Endothelial cell of umbilical vein (primary cell): ENCODE results near the gene KDM4D. TPM values are rescaled to one million over a fixed set of nuclear protein-coding genes. Genes with fewer than 3 reads are reported as not detected.

ENCODE experiments used
- BruUV-seq: library from RNA; stranded (reverse); fragments of 400-500 nt; replicated peaks from 2 replicates; lab custom pipeline; 2021; lab: Mats Ljungman, UMichigan
- CTCF ChIA-PET: fragments of 300-600, 350-600 bp; sonication (Branson Sonifier 250); formaldehyde crosslinking; loops from one replicate; lab custom pipeline; 2021; ENCODE audit warnings: antibody characterized with exemption, inconsistent platforms; lab: Charles Lee
- POLR2A ChIA-PET: fragments of 300-600, 350-600 bp; sonication (Branson Sonifier 250); formaldehyde crosslinking; loops from one replicate; lab custom pipeline; 2021; ENCODE audit warnings: antibody characterized with exemption, inconsistent platforms; lab: Charles Lee
- DNase-seq: peaks from one replicate; pipeline ENCODE4 v3.0.0-alpha.2; 2011; ENCODE audit warnings: low read depth, low spot score
- FAIRE-seq: peaks from 2 replicates; lab custom pipeline; 2011; peaks lifted over from hg19 to GRCh38; lab: Jason Lieb, UNC
- H2AFZ ChIP-seq: 2 replicates; pipeline ENCODE4 v1.6.0; 2012; ENCODE audit warnings: low read depth, low read length, control low read depth, inconsistent platforms
- H3K27ac ChIP-seq: 2 replicates; pipeline ENCODE4 v1.5.1; 2011; ENCODE audit warnings: low read depth, mild to moderate bottlenecking, control low read depth, low read length, moderate library complexity; ENCODE audit not compliant: insufficient read depth
- H3K27me3 ChIP-seq, 2 experiments: 2 replicates each; pipeline versions ENCODE4 v1.6.0 to v1.6.1; 2011; ENCODE audit warnings: low read length in 2 of 2, mixed read lengths in 1 of 2; ENCODE audit not compliant: control insufficient read depth in 2 of 2, insufficient read depth in 2 of 2
- H3K36me3 ChIP-seq, 2 experiments: 2 replicates in 1 of 2; 3 replicates in 1 of 2; pipeline ENCODE4 v1.5.1; 2011; ENCODE audit warnings: low read length in 2 of 2, mild to moderate bottlenecking in 1 of 2, moderate library complexity in 1 of 2; ENCODE audit not compliant: control insufficient read depth in 2 of 2, insufficient read depth in 2 of 2; ENCODE audit errors: extremely low read depth in 1 of 2
- H3K4me1 ChIP-seq: 3 replicates; pipeline ENCODE4 v1.5.1; 2011; ENCODE audit warnings: mild to moderate bottlenecking, low read length; ENCODE audit not compliant: control insufficient read depth, insufficient read depth; ENCODE audit errors: extremely low read depth
- H3K4me2 ChIP-seq: 2 replicates; pipeline ENCODE4 v1.6.1; 2011; ENCODE audit warnings: low read length, control low read depth, mixed read lengths; ENCODE audit not compliant: insufficient read depth
- H3K4me3 ChIP-seq, 3 experiments: fragments of 200-600 bp in 1 of 3; sonication (generic), shearing (Covaris generic) in 1 of 3; replicated peaks in 1 of 3; 2 replicates each; pipeline ENCODE4 v1.5.1; 2011 to 2016; ENCODE audit warnings: control low read depth in 3 of 3, low read length in 3 of 3, mild to moderate bottlenecking in 2 of 3, inconsistent platforms in 1 of 3, low read depth in 1 of 3, moderate library complexity in 1 of 3; ENCODE audit not compliant: insufficient read depth in 1 of 3
- H3K79me2 ChIP-seq: 2 replicates; pipeline ENCODE4 v1.6.0; 2012; ENCODE audit warnings: low read length, inconsistent platforms; ENCODE audit not compliant: control insufficient read depth, insufficient read depth
- H3K9ac ChIP-seq: replicated peaks from 2 replicates; pipeline ENCODE3; 2011; ENCODE audit warnings: low read length, control low read depth; ENCODE audit not compliant: insufficient read depth; ENCODE audit errors: extremely low read depth
- H3K9me1 ChIP-seq: replicated peaks from 3 replicates; pipeline ENCODE4 v1.6.0; 2011; ENCODE audit warnings: mild to moderate bottlenecking, low read length; ENCODE audit not compliant: control insufficient read depth, insufficient read depth; ENCODE audit errors: extremely low read depth
- H3K9me3 ChIP-seq: replicated peaks from 2 replicates; pipeline ENCODE4 v1.5.1; 2012; ENCODE audit warnings: low read length, inconsistent platforms; ENCODE audit not compliant: control insufficient read depth, insufficient read depth
- H4K20me1 ChIP-seq: replicated peaks from 2 replicates; pipeline ENCODE3; 2011; ENCODE audit warnings: mild to moderate bottlenecking, low read length; ENCODE audit not compliant: control insufficient read depth, insufficient read depth; ENCODE audit errors: extremely low read depth
- EZH2 ChIP-seq: IDR thresholded peaks from 2 replicates; pipeline ENCODE4 v1.6.1; 2012; ENCODE audit warnings: borderline replicate concordance, low read depth, mild to moderate bottlenecking, moderate library complexity, low read length, inconsistent platforms; ENCODE audit not compliant: severe bottlenecking
- FOS ChIP-seq: IDR thresholded peaks from 2 replicates; pipeline ENCODE4 v1.6.1; 2011; ENCODE audit warnings: mild to moderate bottlenecking, low read length, moderate library complexity, borderline replicate concordance; ENCODE audit not compliant: insufficient read depth
- GATA2 ChIP-seq: IDR thresholded peaks from 2 replicates; pipeline ENCODE4 v1.7.0; 2011; ENCODE audit warnings: low read depth, mild to moderate bottlenecking, moderate library complexity, mixed read lengths, low read length; ENCODE audit not compliant: insufficient read length, insufficient read depth
- JUN ChIP-seq: IDR thresholded peaks from 2 replicates; pipeline ENCODE4 v1.6.1; 2011; ENCODE audit warnings: borderline replicate concordance, low read depth; ENCODE audit not compliant: insufficient read length, insufficient read depth
- MYC ChIP-seq: IDR thresholded peaks from one replicate; pipeline ENCODE4 v1.6.1; 2011; ENCODE audit warnings: mild to moderate bottlenecking, low read depth, low read length
- POLR2A ChIP-seq: IDR thresholded peaks from 2 replicates; pipeline ENCODE4 v1.6.1; 2012; ENCODE audit warnings: low read depth, mild to moderate bottlenecking, control low read depth, low read length
- POLR2AphosphoS5 ChIP-seq: IDR thresholded peaks from 2 replicates; pipeline ENCODE4 v1.6.1; 2012; ENCODE audit warnings: low read depth, mild to moderate bottlenecking, control low read depth, low read length, moderate library complexity; ENCODE audit not compliant: insufficient read depth
- dilution Hi-C: fragments of 300-500 bp; cut with MboI; formaldehyde crosslinking; loops from one replicate; pipeline ENCODE4 v1.15.0; 2019; ENCODE audit warnings: low sequenced_read_pairs; ENCODE audit not compliant: extremely low pct_ligation_motif_present
- intact Hi-C: fragments of 100-400 bp; cut with micrococcal nuclease; formaldehyde crosslinking; loops from one replicate; pipeline ENCODE4 v1.10.0; 2022
- polyA plus RNA-seq, 4 experiments: library from polyadenylated mRNA; depleted of rRNA in 3 of 4; stranded (reverse) in 3 of 4; unstranded in 1 of 4; fragments of >200 nt; gene quantifications; 2 replicates each; pipeline versions ENCODE4 v1.2.1 to v1.2.3, GENCODE V29; 2011 to 2012; ENCODE audit warnings: missing spikeins in 1 of 4
- total RNA-seq: library from RNA; stranded (reverse); gene quantifications from 2 replicates; pipeline ENCODE4 v1.2.3, GENCODE V29; 2021
- TF ChIP-seq, protein P1 (sequence below): IDR thresholded peaks from 2 replicates; pipeline ENCODE4 v1.6.1; 2011; ENCODE audit not compliant: insufficient read depth, insufficient read length
- TF ChIP-seq, protein P2 (sequence below), 2 donors: IDR thresholded peaks; 1 replicate in 1 of 2; 2 replicates in 1 of 2; pipeline ENCODE4 v1.5.1; 2011; ENCODE audit warnings: low read length in 2 of 2, mild to moderate bottlenecking in 2 of 2, moderate library complexity in 2 of 2, control low read depth in 1 of 2, inconsistent platforms in 1 of 2, low read depth in 1 of 2; ENCODE audit not compliant: insufficient read depth in 1 of 2; ENCODE audit errors: extremely low read depth in 1 of 2

KDM4D gene
- total and polyA plus RNA-seq, 2 donors (not counting 3 experiments of a cell fraction or from before 2014, with no cell fraction given): 1.0 to 1.3 TPM

GRCh38 chr11:94961255-94961654 lies 12.3 kb upstream of the KDM4D start:
- no peak for FAIRE-seq
- no TSS peak for BruUV-seq
- no peak overlapping the region for H3K4me2 ChIP-seq
- ChIA-PET POLR2A (interaction anchor here (1.5 kb wide), 1 partner anchor 12 kb away, joined by 3 read pairs; the partner anchor contains the start of genes CWC15 and KDM4D), CTCF (interaction anchor here (1.2 to 1.9 kb wide), 4 partner anchors 12 to 338 kb away, joined by 3 to 8 read pairs (median 6); partner anchors contain the start of genes CWC15 and KDM4D)
- H4K20me1 ChIP-seq: no peaks in the 10 kb centered on the region
- no peaks in the 10 kb centered on the region for H3K9me1 ChIP-seq
- no peak overlapping the region for H2AFZ ChIP-seq
- TF ChIP-seq GATA2 (no peak), FOS (no peak), POLR2AphosphoS5 (no peak), POLR2A (no peak), MYC (no peak)
- TF ChIP-seq, protein P1, sequence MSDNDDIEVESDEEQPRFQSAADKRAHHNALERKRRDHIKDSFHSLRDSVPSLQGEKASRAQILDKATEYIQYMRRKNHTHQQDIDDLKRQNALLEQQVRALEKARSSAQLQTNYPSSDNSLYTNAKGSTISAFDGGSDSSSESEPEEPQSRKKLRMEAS: no peak
- H3K27me3 ChIP-seq: no peaks in the 10 kb centered on the region
- H3K4me1 ChIP-seq: no peaks in the 10 kb centered on the region
- H3K27ac ChIP-seq: no peak overlapping the region
- DNase-seq: no peak
- H3K36me3 ChIP-seq: peaks cover 21 to 24% of the 10 kb centered on the region in 2 experiments
- no peak overlapping the region for H3K4me3 ChIP-seq
- no peaks in the 10 kb centered on the region for H3K9me3 ChIP-seq
- no peaks in the 10 kb centered on the region for H3K79me2 ChIP-seq
- no peak overlapping the region for H3K9ac ChIP-seq
- intact Hi-C loops: no loop called here
- dilution Hi-C loops: no loop called here

DNA sequence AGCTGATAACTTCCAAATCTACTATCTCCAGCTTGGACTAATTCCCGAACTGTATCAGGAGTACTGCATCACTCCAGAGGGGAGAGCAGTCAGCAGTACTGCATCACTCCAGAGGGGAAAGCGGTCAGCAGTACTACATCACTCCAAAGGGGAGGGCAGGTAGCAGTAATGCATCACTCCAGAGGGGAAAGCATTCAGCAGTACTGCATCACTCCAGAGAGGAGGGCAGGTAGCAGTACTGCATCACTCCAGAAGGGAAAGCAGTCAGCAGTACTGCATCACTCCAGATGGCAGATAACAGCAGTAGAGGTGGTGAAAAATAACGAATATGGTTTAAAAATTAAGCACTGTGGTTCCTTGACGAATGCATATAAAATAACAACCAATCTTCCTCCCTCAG lies 8.6 kb upstream of the KDM4D start:
- DNase-seq: no peak
- Histone ChIP-seq H3K4me1 (no peaks in the 10 kb centered on the region), H3K27me3 (no peaks in the 10 kb centered on the region), H3K9ac (no peak overlapping the region), H3K36me3 (peaks cover 26 to 39% of the 10 kb centered on the region in 2 experiments), H2AFZ (no peak overlapping the region), H3K9me3 (no peaks in the 10 kb centered on the region), H3K79me2 (no peaks in the 10 kb centered on the region), H3K27ac (no peak overlapping the region), H3K4me3 (no peak overlapping the region), H3K4me2 (no peak overlapping the region), H3K9me1 (no peaks in the 10 kb centered on the region), H4K20me1 (no peaks in the 10 kb centered on the region)
- intact Hi-C loops (loop anchor here (5.0 kb wide), 1 partner anchor 38 kb away; no protein-coding TSS in a partner anchor), dilution Hi-C loops (no loop called here)
- FAIRE-seq: no peak
- no peak for TF ChIP-seq MYC
- no peak for TF ChIP-seq FOS
- no peak for TF ChIP-seq JUN
- TF ChIP-seq, protein P2, sequence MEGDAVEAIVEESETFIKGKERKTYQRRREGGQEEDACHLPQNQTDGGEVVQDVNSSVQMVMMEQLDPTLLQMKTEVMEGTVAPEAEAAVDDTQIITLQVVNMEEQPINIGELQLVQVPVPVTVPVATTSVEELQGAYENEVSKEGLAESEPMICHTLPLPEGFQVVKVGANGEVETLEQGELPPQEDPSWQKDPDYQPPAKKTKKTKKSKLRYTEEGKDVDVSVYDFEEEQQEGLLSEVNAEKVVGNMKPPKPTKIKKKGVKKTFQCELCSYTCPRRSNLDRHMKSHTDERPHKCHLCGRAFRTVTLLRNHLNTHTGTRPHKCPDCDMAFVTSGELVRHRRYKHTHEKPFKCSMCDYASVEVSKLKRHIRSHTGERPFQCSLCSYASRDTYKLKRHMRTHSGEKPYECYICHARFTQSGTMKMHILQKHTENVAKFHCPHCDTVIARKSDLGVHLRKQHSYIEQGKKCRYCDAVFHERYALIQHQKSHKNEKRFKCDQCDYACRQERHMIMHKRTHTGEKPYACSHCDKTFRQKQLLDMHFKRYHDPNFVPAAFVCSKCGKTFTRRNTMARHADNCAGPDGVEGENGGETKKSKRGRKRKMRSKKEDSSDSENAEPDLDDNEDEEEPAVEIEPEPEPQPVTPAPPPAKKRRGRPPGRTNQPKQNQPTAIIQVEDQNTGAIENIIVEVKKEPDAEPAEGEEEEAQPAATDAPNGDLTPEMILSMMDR (IDR thresholded peaks at IDR 0.05; ENCODE audit: extremely low read depth in 1 of 2, insufficient read depth in 1 of 2, low read depth in 1 of 2, low read length in 2 of 2): no peak
- no peak for TF ChIP-seq POLR2A
- no peak for TF ChIP-seq EZH2
- TF ChIP-seq, protein P1: no peak
- TF ChIP-seq POLR2AphosphoS5: no peak
- TF ChIP-seq GATA2: no peak
- BruUV-seq: no TSS peak
- POLR2A ChIA-PET: no interaction called here
- CTCF ChIA-PET: interaction anchor here (0.9 to 1.4 kb wide), 2 partner anchors 10 to 341 kb away, joined by 3 to 5 read pairs; no protein-coding TSS in a partner anchor
